SK-N-SH (cell line): ENCODE measurements around the gene TIMM10. TPM values are rescaled to one million over a fixed set of nuclear protein-coding genes. Genes with fewer than 3 reads are reported as not detected.

Experiments used
- CTCF ChIA-PET: fragments of 300-600, 350-600 bp; formaldehyde crosslinking; extraction: SDS; loops from one replicate; lab custom pipeline; 2021; lab: Yijun Ruan, JAX
- POLR2A ChIA-PET: fragments of 350-600 bp; sonication (Branson Sonifier 250); formaldehyde crosslinking; extraction: SDS; loops from one replicate; lab custom pipeline; 2020; ENCODE audit warnings: antibody characterized with exemption, inconsistent platforms; lab: Yijun Ruan, JAX
- DNase-seq: peaks from one replicate; pipeline ENCODE4 v3.0.0; 2012
- H2AFZ ChIP-seq: fragments of 200-600 bp; sonication (generic); 2 replicates; pipeline ENCODE4 v1.8.1; 2016; ENCODE audit warnings: antibody characterized with exemption, mild to moderate bottlenecking, low read depth
- H3F3A ChIP-seq: fragments of 200-600 bp; sonication (generic); replicated peaks from 2 replicates; pipeline ENCODE3; 2016; ENCODE audit warnings: antibody characterized with exemption, mild to moderate bottlenecking; ENCODE audit not compliant: insufficient read depth
- H3K27ac ChIP-seq, 2 experiments: fragments of 200-500 bp in 1 of 2; fragments of 200-600 bp in 1 of 2; sonication (Bioruptor generic) in 1 of 2; sonication (generic), shearing (Covaris generic) in 1 of 2; 2 replicates each; pipeline versions ENCODE4 v1.5.1 to v1.6.1; 2014 to 2016; ENCODE audit warnings: low read depth in 2 of 2, inconsistent platforms in 1 of 2, low read length in 1 of 2, mild to moderate bottlenecking in 1 of 2, mixed read lengths in 1 of 2
- H3K27me3 ChIP-seq: fragments of 200-600 bp; sonication (generic), shearing (Covaris generic); 2 replicates; pipeline ENCODE4 v1.6.1; 2016; ENCODE audit warnings: mixed run types; ENCODE audit not compliant: insufficient read depth
- H3K36me3 ChIP-seq, 2 experiments: fragments of 200-500 bp in 1 of 2; fragments of 200-600 bp in 1 of 2; sonication (Bioruptor generic) in 1 of 2; sonication (generic) in 1 of 2; replicated peaks in 1 of 2; 2 replicates each; pipeline versions ENCODE3 to v1.5.1; 2014 to 2016; ENCODE audit warnings: low read length in 1 of 2, mild to moderate bottlenecking in 1 of 2; ENCODE audit not compliant: insufficient read depth in 2 of 2, control insufficient read depth in 1 of 2
- H3K4me1 ChIP-seq, 2 experiments: fragments of 200-500 bp in 1 of 2; fragments of 200-600 bp in 1 of 2; sonication (Bioruptor generic) in 1 of 2; sonication (generic), shearing (Covaris generic) in 1 of 2; 2 replicates each; pipeline versions ENCODE4 v1.5.1 to v1.6.1; 2014 to 2016; ENCODE audit warnings: low read depth in 1 of 2, low read length in 1 of 2, mixed run types in 1 of 2; ENCODE audit not compliant: insufficient read depth in 2 of 2, control insufficient read depth in 1 of 2
- H3K4me2 ChIP-seq: fragments of 200-600 bp; sonication (generic), shearing (Covaris generic); 2 replicates; pipeline ENCODE4 v1.6.1; 2017; ENCODE audit warnings: mixed run types
- H3K4me3 ChIP-seq, 2 experiments: fragments of 200-500 bp in 1 of 2; fragments of 200-600 bp in 1 of 2; sonication (Bioruptor generic) in 1 of 2; sonication (generic), shearing (Covaris generic) in 1 of 2; 2 replicates each; pipeline versions ENCODE4 v1.5.1 to v1.8.1; 2014 to 2016; ENCODE audit warnings: low read depth in 2 of 2, inconsistent platforms in 1 of 2, low read length in 1 of 2, mild to moderate bottlenecking in 1 of 2, mixed read lengths in 1 of 2, moderate library complexity in 1 of 2
- H3K79me2 ChIP-seq: fragments of 200-600 bp; sonication (generic); 2 replicates; pipeline ENCODE4 v1.8.1; 2017; ENCODE audit warnings: mild to moderate bottlenecking; ENCODE audit not compliant: insufficient read depth
- H3K9ac ChIP-seq: fragments of 200-600 bp; sonication (generic); 2 replicates; pipeline ENCODE4 v1.6.1; 2017; ENCODE audit warnings: mixed run types
- H3K9me2 ChIP-seq: fragments of 200-600 bp; sonication (generic); 2 replicates; pipeline ENCODE4 v1.6.1; 2017; ENCODE audit warnings: mixed run types
- H3K9me3 ChIP-seq: fragments of 200-600 bp; sonication (generic); 2 replicates; pipeline ENCODE4 v1.6.1; 2017; ENCODE audit warnings: mixed run types, mild to moderate bottlenecking, moderate library complexity
- H4K20me1 ChIP-seq: fragments of 200-600 bp; sonication (generic); 2 replicates; pipeline ENCODE4 v1.6.1; 2017; ENCODE audit warnings: mild to moderate bottlenecking, mixed run types; ENCODE audit not compliant: insufficient read depth
- ELF1 ChIP-seq: IDR thresholded peaks from 2 replicates; pipeline ENCODE4 v1.4.0; 2012
- FOXM1 ChIP-seq: IDR thresholded peaks from 2 replicates; pipeline ENCODE4 v1.4.0; 2012; ENCODE audit warnings: low read depth, mild to moderate bottlenecking
- GABPA ChIP-seq: IDR thresholded peaks from 2 replicates; pipeline ENCODE4 v1.4.0; 2012; ENCODE audit warnings: low read depth, mild to moderate bottlenecking
- JUND ChIP-seq: IDR thresholded peaks from 2 replicates; pipeline ENCODE4 v1.4.0; 2012
- MXI1 ChIP-seq: IDR thresholded peaks from 2 replicates; pipeline ENCODE4 v1.6.1; 2012; ENCODE audit warnings: mild to moderate bottlenecking, low read depth, low read length, improper control_type of control experiment
- NRF1 ChIP-seq: IDR thresholded peaks from 2 replicates; pipeline ENCODE4 v1.6.1; 2012; ENCODE audit warnings: low read depth, mild to moderate bottlenecking, low read length
- PBX3 ChIP-seq: IDR thresholded peaks from 2 replicates; pipeline ENCODE4; 2012
- RAD21 ChIP-seq: IDR thresholded peaks from 2 replicates; pipeline ENCODE4 v1.6.1; 2012; ENCODE audit warnings: mild to moderate bottlenecking, low read length
- RCOR1 ChIP-seq: fragments of 150-350 bp; IDR thresholded peaks from 2 replicates; pipeline ENCODE4 v1.6.1; 2017; ENCODE audit warnings: antibody characterized with exemption, low read length
- RXRA ChIP-seq: IDR thresholded peaks from 2 replicates; pipeline ENCODE4 v1.4.0; 2012; ENCODE audit warnings: low read depth, mild to moderate bottlenecking, borderline replicate concordance
- TCF12 ChIP-seq: IDR thresholded peaks from 2 replicates; pipeline ENCODE4 v1.4.0; 2012
- TEAD4 ChIP-seq: IDR thresholded peaks from 2 replicates; pipeline ENCODE4 v1.4.0; 2012; ENCODE audit warnings: mild to moderate bottlenecking, borderline replicate concordance; ENCODE audit not compliant: insufficient read depth
- ZBTB33 ChIP-seq: IDR thresholded peaks from 2 replicates; pipeline ENCODE4 v1.4.0; 2012; ENCODE audit warnings: low read depth, borderline replicate concordance
- WGBS: methylation state at CpG from one replicate; pipeline ENCODE4 v1.1.6; 2017; ENCODE audit warnings: low lambda C conversion rate; 5-methylcytosine and 5-hydroxymethylcytosine counted together
- polyA plus RNA-seq, 3 experiments: library from polyadenylated mRNA; depleted of rRNA; stranded (reverse); fragments of >200 nt; gene quantifications; 2 replicates each; pipeline ENCODE4 v1.2.3, GENCODE V29; 2012

Gene TIMM10
- polyA plus RNA-seq, 1 of the 3 experiments (the other 2 are of a cell fraction): 179 TPM

- no peak for TF ChIP-seq ZBTB33
- no peak for TF ChIP-seq PBX3
- TF ChIP-seq GABPA: no peak
These were observed 18.7 kb downstream of the TIMM10 start (continued) for GRCh38 chr11:57511741-57512430.

GRCh38 chr11:57508341-57509170, 22.0 kb downstream of the TIMM10 start:
- peaks cover 0 to 1% of the 10 kb centered on the region in 2 experiments; a peak in 1 of 4 replicates for H3K4me1 ChIP-seq
- H2AFZ ChIP-seq: no peak overlapping the region
- no peaks in the 10 kb centered on the region for H3K9me2 ChIP-seq
- no peaks in the 10 kb centered on the region for H3K79me2 ChIP-seq
- H4K20me1 ChIP-seq: no peaks in the 10 kb centered on the region
- TF ChIP-seq JUND (no peak), RCOR1 (no peak), MXI1 (no peak), RXRA (no peak), ELF1 (no peak), RAD21 (no peak), FOXM1 (no peak), TEAD4 (no peak), TCF12 (no peak), NRF1 (no peak)
- TF ChIP-seq, all 33 proteins: peak for 0
- H3K4me3 ChIP-seq: no peak overlapping the region
- POLR2A ChIA-PET: interaction anchor here (0.6 kb wide), 1 partner anchor 9 kb away, joined by 3 read pairs; no protein-coding TSS in a partner anchor
- no peak for DNase-seq
- no peak overlapping the region for H3K4me2 ChIP-seq
- H3F3A ChIP-seq: no peaks in the 10 kb centered on the region
- H3K27ac ChIP-seq: no peak overlapping the region
- 80% methylated on average over 7 of the region's 7 CpGs for WGBS
- H3K9me3 ChIP-seq: no peaks in the 10 kb centered on the region
- H3K9ac ChIP-seq: no peak overlapping the region
- H3K36me3 ChIP-seq: no peaks in the 10 kb centered on the region
- H3K27me3 ChIP-seq: no peaks in the 10 kb centered on the region
- CTCF ChIA-PET: interaction anchor here (1.1 to 8.5 kb wide), 2 partner anchors 16 to 19 kb away, joined by 5 to 73 read pairs; no protein-coding TSS in a partner anchor
